Effector memory CD8-positive, alpha-beta T cell (primary cell): ENCODE data around the gene FAHD1.

Experiments used
- ATAC-seq: fragments of 150-1000 bp; cut with Tn5 transposase; replicated peaks from 2 replicates; pipeline ENCODE4 v1.10.0; 2021; ENCODE audit warnings: mild to moderate bottlenecking, moderate library complexity
- DNase-seq, 3 experiments: peaks; one replicate each; pipeline ENCODE4 v3.0.0; 2021
- H3K27ac Mint-ChIP-seq, 2 donors: one replicate each; pipeline ENCODE4 v1.8.0; 2022; ENCODE audit warnings: mild to moderate bottlenecking in 2 of 2, mixed read lengths in 2 of 2, moderate library complexity in 2 of 2
- H3K27me3 Mint-ChIP-seq, 2 donors: one replicate each; pipeline ENCODE4 v1.8.0; 2022; ENCODE audit warnings: mixed read lengths in 2 of 2
- H3K36me3 Mint-ChIP-seq: one replicate; pipeline ENCODE4 v1.8.0; 2022; ENCODE audit warnings: mild to moderate bottlenecking, moderate library complexity, mixed read lengths; ENCODE audit not compliant: insufficient read depth
- H3K4me1 Mint-ChIP-seq, 2 donors: one replicate each; pipeline ENCODE4 v1.8.0; 2022; ENCODE audit warnings: low read depth in 2 of 2, mixed read lengths in 2 of 2
- H3K4me3 Mint-ChIP-seq, 2 donors: one replicate each; pipeline ENCODE4 v1.8.0; 2022; ENCODE audit warnings: mild to moderate bottlenecking in 2 of 2, mixed read lengths in 2 of 2, moderate library complexity in 2 of 2
- H3K9me3 Mint-ChIP-seq, 2 donors: one replicate each; pipeline ENCODE4 v1.8.0; 2022; ENCODE audit warnings: mixed read lengths in 2 of 2

Gene FAHD1

GRCh38 chr16:1877804-1878203 is 50.8 kb downstream of the FAHD1 start:
- Mint-ChIP-seq H3K27ac (no peak overlapping the region), H3K4me3 (no peak overlapping the region), H3K36me3 (peaks cover 3% of the 10 kb centered on the region), H3K9me3 (no peaks in the 10 kb centered on the region), H3K27me3 (peaks cover 22 to 41% of the 10 kb centered on the region in 2 donors), H3K4me1 (peaks cover 0 to 3% of the 10 kb centered on the region in 2 donors)
- no peak for ATAC-seq
- no peak for DNase-seq

- no peak overlapping the region for H3K27ac Mint-ChIP-seq
- H3K36me3 Mint-ChIP-seq, result peaks cover 3% of the 10 kb centered on the region
- no peak for DNase-seq
- no peak for ATAC-seq
- peaks cover 22 to 38% of the 10 kb centered on the region in 2 donors for H3K27me3 Mint-ChIP-seq
- peaks cover 0 to 3% of the 10 kb centered on the region in 2 donors for H3K4me1 Mint-ChIP-seq
- H3K9me3 Mint-ChIP-seq, result no peaks in the 10 kb centered on the region
- H3K4me3 Mint-ChIP-seq, result no peak overlapping the region
These were observed 51.2 kb downstream of the FAHD1 start for GRCh38 chr16:1878256-1878655.
